Myocyte (in vitro differentiated cells): ENCODE measurements around the gene CUTA. TPM values are rescaled to one million over a fixed set of nuclear protein-coding genes. Genes with fewer than 3 reads are reported as not detected.

Experiments
- DNase-seq: peaks from one replicate; pipeline ENCODE4 v3.0.0-alpha.2; 2012; ENCODE audit warnings: low read depth
- total RNA-seq: library from RNA; depleted of rRNA; stranded (reverse); fragments of >200 nt; gene quantifications from 2 replicates; pipeline ENCODE4 v1.2.3, GENCODE V29; 2014

The CUTA gene
- total RNA-seq, 1 donor from 2014 or later = 189 TPM

- no peak for DNase-seq
Observed at GRCh38 chr6:33439956-33440648, 22.2 kb upstream of the CUTA start.

GRCh38 chr6:33438978-33439594 is 21.2 kb upstream of the CUTA start:
- no peak for DNase-seq

DNA sequence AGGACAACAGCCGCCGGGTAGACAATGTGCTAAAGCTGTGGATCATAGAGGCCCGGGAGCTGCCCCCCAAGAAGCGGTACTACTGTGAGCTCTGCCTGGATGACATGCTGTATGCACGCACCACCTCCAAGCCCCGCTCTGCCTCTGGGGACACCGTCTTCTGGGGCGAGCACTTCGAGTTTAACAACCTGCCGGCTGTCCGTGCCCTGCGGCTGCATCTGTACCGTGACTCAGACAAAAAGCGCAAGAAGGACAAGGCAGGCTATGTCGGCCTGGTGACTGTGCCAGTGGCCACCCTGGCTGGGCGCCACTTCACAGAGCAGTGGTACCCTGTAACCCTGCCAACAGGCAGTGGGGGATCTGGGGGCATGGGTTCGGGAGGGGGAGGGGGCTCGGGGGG is 19.8 kb upstream of the CUTA start:
- DNase-seq = no peak

DNA sequence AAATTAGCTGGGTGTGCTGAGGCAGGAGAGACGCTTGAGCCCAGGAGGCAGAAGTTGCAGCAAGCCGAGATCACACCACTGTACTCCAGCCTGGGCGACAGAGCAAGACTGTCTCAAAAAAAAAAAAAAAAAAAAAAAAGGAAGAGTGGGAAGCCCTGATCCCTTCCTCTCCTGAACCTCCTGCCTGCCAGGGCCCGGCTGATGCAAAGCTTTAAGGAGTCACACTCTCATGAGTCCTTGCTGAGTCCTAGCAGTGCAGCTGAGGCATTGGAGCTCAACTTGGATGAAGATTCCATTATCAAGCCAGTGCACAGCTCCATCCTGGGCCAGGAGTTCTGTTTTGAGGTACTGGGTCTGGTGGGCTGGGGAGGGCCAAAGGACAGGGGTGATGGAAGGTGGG is 17.1 kb upstream of the CUTA start:
- DNase-seq = no peak

DNA sequence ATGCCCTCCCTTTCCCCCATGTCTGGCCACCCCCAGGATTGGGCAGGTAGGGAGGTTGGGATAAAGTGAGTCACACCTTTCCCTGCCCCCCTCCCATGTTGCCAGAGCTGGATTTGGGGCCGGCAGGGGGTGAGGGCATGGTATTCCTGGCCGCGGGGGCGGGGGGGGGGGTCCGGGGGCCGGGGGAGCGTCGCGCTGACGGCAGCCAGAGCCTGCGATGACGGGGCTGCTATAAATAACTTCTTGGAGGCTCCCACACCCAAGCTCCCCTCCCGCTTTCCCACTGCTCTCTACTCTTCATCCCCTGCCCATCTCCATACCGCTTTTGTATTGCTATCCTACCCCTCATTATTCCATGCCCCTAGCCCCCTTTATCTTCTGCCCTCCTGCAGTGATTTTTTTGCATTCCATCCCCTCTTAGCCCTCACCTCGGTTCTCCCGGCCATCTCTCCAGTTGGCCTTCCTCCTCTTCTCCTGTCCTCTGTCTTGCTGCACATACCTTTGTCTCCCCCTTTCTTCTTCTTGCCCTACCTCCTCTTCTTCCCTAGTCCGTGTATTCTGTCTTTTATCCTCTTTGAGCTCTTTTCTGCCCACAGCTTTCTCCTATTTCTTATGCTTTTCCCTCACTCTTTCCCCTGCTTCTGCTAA is 15.8 kb upstream of the CUTA start:
- DNase-seq = peak; percentile 22

DNA sequence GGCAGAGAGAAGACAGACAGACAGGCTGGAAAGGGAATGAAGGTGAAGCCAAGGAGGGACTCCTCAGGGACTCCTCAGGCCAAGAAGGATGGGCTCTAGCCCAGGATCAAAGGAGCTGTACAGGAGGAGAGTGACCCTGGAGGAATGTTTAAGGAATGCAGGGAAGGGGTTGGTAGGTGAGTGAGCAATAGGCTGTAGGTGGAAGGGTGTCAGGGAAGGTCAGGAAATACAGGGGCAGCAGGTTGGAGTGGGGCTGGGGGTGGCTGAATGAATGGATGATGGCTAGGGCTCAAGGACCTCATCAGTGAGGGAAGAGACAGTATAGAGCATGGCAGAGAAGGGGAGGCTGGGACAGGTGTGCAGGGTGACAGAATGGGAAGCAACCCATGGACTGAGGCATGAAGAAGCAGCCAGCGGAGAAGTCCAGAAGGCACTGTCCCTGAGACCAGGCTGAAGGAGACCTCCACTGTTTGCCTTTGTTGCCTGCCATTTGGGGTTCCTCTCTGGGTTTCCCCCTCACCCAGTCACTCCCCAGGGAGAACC is 15.2 kb upstream of the CUTA start:
- DNase-seq = no peak

DNA sequence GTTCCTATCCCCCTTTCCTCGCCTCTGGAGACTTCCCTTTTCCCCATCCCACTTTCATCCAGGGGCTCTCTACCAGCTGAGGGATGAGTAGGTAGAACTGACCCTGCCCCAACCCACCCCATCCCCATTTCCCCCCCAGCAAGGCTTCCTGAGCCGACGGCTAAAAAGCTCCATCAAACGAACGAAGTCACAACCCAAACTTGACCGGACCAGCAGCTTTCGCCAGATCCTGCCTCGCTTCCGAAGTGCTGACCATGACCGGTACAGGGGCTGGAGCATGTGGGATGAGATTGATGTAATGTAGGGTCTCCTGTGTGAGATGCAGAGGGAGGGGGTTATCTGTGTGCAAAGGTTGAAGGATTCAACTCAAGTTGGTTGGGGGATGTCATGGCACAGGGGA is 14.6 kb upstream of the CUTA start:
- no peak for DNase-seq

GRCh38 chr6:33431880-33432541 is 14.1 kb upstream of the CUTA start:
- DNase-seq = no peak

DNA sequence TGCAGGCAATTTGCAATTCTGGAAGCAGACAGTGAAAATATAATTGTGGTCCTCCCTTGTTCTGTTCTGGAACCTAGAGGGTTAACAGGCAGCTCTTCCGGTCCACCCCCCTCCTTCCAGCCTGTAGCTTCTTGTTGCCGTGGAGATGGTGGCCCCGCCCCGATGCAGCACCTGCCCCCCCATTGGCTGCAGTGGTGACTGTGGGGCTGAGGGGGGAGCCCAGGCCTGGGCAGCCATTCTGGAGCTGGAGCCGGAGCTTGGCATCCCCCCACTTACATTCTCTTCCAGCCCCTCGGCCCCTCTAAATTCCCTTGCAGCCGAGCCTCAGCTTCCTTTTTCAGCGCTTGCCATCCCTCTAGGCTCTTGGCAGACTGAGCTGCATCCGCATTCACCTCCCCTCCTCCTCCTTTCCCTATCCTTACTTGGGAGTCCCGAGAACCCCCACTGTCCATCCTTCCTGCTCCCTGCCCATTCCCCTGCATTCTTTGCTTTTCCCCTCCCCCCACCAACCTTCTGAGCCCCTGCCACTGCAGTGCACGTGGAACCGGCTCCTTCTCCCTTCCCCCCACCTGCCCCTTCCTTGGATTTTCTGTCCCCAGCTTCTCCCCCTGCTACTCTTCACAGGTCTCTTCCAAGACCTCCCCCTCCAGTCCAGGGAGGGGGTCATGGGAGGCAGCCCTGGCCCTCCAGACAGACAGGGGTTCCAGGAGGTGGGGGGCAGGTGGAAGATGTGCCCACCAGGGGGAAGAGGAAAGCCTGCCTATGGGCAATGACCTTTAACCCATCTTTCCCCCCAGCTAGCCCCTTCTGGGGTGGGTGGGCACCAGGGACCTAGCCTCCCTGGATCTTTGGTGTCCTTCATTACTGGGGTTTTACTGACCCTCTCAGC is 13.3 kb upstream of the CUTA start:
- DNase-seq = no peak

GRCh38 chr6:33430334-33430733 is 12.4 kb upstream of the CUTA start:
- DNase-seq = no peak

DNA sequence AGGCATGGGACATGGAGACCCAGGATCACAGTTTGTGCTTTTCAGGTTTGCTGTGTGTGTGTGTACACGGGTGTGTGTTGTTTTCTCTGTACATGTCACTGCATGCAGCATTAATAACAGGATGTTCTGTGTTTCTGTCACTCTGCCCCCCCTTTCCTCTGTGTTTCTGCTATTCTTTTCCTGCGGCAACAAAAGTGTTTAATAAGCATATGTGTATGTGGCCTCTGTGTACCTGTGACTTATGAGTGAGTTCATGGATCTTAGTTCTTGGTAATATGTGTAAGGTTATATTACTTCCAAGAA is 11.8 kb upstream of the CUTA start:
- no peak for DNase-seq

DNA sequence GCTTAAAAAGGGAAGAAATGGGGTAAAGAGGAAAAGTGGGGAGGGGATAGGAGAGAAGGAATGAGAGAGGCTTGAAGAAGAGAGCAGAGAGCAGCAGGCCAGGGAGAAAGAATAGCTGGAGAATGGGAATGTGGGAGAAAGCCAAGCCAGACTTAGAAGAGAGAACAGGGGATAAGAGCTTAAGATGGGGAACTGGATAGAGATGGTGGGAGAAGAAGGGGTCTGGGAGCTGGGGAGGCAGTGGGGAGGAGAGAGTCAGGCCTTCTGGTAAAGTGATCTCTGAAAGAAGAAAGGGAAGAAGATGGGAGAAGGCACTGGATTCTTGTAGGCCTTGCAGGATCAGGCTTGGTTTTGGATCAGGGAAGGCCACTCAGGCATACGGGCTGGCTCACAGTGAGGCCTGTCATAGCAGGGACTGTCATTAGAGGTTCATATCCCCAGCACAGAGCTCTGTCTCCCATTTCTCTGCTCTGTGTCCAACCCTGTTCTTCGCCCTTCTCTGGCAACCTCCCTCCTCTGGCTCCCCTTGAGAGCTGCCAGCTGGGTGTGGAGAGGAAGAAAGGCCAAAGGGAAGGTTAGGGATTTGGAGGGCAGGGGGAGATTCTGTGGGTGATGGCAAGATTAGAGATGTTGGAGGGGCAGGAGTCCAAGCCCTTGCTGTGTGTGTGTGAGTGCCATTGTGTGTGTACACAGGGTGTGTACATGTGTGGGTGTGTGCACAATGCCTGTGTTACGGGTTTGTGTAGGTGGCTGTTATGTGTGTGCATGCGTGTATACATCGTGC is 11.3 kb upstream of the CUTA start:
- DNase-seq = no peak

DNA sequence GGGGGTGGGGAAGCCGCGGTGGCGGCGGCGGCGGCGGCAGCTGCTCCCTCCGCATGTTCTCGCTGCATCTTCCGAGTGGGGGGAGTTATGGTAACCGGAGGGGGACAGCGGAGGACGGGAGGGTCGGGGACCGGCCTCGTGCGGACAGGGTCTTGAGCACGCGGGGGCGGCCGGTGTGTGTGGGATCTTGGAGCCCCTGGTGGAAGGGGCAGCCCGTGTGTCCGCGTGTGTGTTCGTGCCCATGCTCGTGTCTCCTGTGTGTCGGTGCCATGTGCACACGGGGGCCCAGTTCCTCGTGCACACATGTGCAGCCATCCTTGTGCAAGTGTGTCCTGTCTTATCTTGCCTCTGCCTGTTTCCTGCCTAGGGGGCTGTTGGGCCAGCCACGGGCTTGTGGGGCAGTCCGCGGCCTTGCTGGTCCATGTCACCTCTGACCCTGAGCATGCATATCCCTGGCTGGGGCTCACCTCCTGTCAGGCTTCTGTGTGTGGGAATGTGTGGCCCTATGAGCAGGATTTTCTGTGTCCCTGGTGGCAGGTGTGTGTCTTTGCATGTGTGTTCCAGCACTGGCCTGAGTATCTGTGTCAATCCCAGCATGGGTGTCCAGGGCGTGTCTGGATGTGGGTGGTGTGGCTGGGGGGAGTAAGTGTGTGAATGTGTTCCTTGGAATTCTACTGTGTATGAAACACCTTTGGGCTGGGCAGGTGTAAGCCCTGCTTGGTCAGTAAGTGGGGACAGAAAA is 10.5 kb upstream of the CUTA start:
- peak; percentile 20 for DNase-seq

- DNase-seq = peak; percentile 34
Observed at GRCh38 chr6:33427585-33428223, 9.8 kb upstream of the CUTA start.

- DNase-seq = no peak
Observed at GRCh38 chr6:33426590-33427511, 8.9 kb upstream of the CUTA start.

- peak; percentile 85 for DNase-seq
Observed at GRCh38 chr6:33425668-33426577, 8.0 kb upstream of the CUTA start.
